OCI-LY3 (cell line): ENCODE results near the gene TMEFF2.

Source experiments
- H2AFZ ChIP-seq: fragments of 200-600, 300-600 bp; shearing (Covaris generic); 2 replicates; pipeline ENCODE4 v1.6.0; 2014; ENCODE audit warnings: antibody characterized with exemption, low read depth, low read length
- H3K27ac ChIP-seq: fragments of 200-600, 300-600 bp; sonication (generic); 2 replicates; pipeline ENCODE4 v1.5.1; 2014; ENCODE audit warnings: mild to moderate bottlenecking, low read length, moderate library complexity, mixed read lengths
- H3K27me3 ChIP-seq: fragments of 200-600, 300-600 bp; sonication (generic); 2 replicates; pipeline ENCODE4 v1.6.1; 2014; ENCODE audit warnings: low read depth, low read length, mixed read lengths
- H3K36me3 ChIP-seq: fragments of 200-600, 300-600 bp; sonication (generic); replicated peaks from 2 replicates; pipeline ENCODE3; 2014; ENCODE audit warnings: low read depth, low read length, mixed read lengths
- H3K4me1 ChIP-seq: fragments of 300-600, 200-600 bp; sonication (generic); 2 replicates; pipeline ENCODE4 v1.6.1; 2014; ENCODE audit warnings: low read length, mixed read lengths
- H3K4me2 ChIP-seq: fragments of 200-600, 300-600 bp; sonication (generic); 2 replicates; pipeline ENCODE4 v1.6.1; 2014; ENCODE audit warnings: low read length, mixed read lengths
- H3K4me3 ChIP-seq: fragments of 300-600, 200-600 bp; sonication (generic); 2 replicates; pipeline ENCODE4 v1.5.1; 2014; ENCODE audit warnings: antibody characterized with exemption, mild to moderate bottlenecking, low read length, moderate library complexity
- H3K79me2 ChIP-seq: fragments of 300-600, 200-600 bp; shearing (Covaris generic); 2 replicates; pipeline ENCODE4 v1.6.1; 2014; ENCODE audit warnings: mild to moderate bottlenecking, low read length, mixed read lengths
- H3K9ac ChIP-seq: fragments of 300-600, 200-600 bp; shearing (Covaris generic); 2 replicates; pipeline ENCODE4 v1.6.0; 2014; ENCODE audit warnings: mild to moderate bottlenecking, low read length, moderate library complexity
- H3K9me3 ChIP-seq: fragments of 200-600, 300-600 bp; shearing (Covaris generic); 2 replicates; pipeline ENCODE4 v1.6.1; 2014; ENCODE audit warnings: low read length, mixed read lengths; ENCODE audit not compliant: insufficient read depth
- H4K20me1 ChIP-seq: fragments of 200-600, 300-600 bp; sonication (generic); 2 replicates; pipeline ENCODE4 v1.6.1; 2016; ENCODE audit warnings: low read length, mixed read lengths; ENCODE audit not compliant: insufficient read depth
- CTCF ChIP-seq: fragments of 200-600, 300-600 bp; sonication (generic); IDR thresholded peaks from 2 replicates; pipeline ENCODE4 v1.5.1; 2014; ENCODE audit warnings: antibody characterized with exemption, low read length, low read depth
- EZH2phosphoT487 ChIP-seq: fragments of 200-600 bp; shearing (Covaris generic); IDR thresholded peaks from 2 replicates; pipeline ENCODE4 v1.6.1; 2018; ENCODE audit warnings: antibody characterized with exemption, mixed run types, low read depth

The TMEFF2 gene

GRCh38 chr2:191985740-191986139 lies 209.0 kb downstream of the TMEFF2 start:
- Histone ChIP-seq H3K4me2 (no peak overlapping the region), H2AFZ (no peak overlapping the region), H4K20me1 (no peaks in the 10 kb centered on the region), H3K4me1 (no peaks in the 10 kb centered on the region), H3K79me2 (no peaks in the 10 kb centered on the region), H3K27ac (no peak overlapping the region), H3K9me3 (no peaks in the 10 kb centered on the region), H3K9ac (no peak overlapping the region), H3K4me3 (no peak overlapping the region), H3K27me3 (no peaks in the 10 kb centered on the region), H3K36me3 (no peaks in the 10 kb centered on the region)
- no peak for TF ChIP-seq EZH2phosphoT487
- no peak for TF ChIP-seq CTCF

- no peaks in the 10 kb centered on the region for H4K20me1 ChIP-seq
Measured at GRCh38 chr2:191983591-191983990, 211.1 kb downstream of the TMEFF2 start.

GRCh38 chr2:191983186-191983585 lies 211.5 kb downstream of the TMEFF2 start:
- Histone ChIP-seq H4K20me1 (no peaks in the 10 kb centered on the region), H3K79me2 (no peaks in the 10 kb centered on the region), H3K27ac (no peak overlapping the region), H3K4me2 (no peak overlapping the region), H3K9ac (no peak overlapping the region), H3K36me3 (no peaks in the 10 kb centered on the region), H3K9me3 (no peaks in the 10 kb centered on the region), H3K4me1 (no peaks in the 10 kb centered on the region), H3K27me3 (no peaks in the 10 kb centered on the region), H3K4me3 (no peak overlapping the region), H2AFZ (no peak overlapping the region)
- TF ChIP-seq CTCF = no peak
- TF ChIP-seq EZH2phosphoT487 = no peak

More at GRCh38 chr2:191983591-191983990, 211.1 kb downstream of the TMEFF2 start:
- H3K9me3 ChIP-seq = no peaks in the 10 kb centered on the region
- no peaks in the 10 kb centered on the region for H3K27me3 ChIP-seq
- 0 out of 2 replicates have a peak overlapping the region, but pooled peaks have one; percentile 18 for H2AFZ ChIP-seq
- no peaks in the 10 kb centered on the region for H3K36me3 ChIP-seq
- no peak overlapping the region for H3K4me3 ChIP-seq
- no peak overlapping the region for H3K9ac ChIP-seq
- H3K79me2 ChIP-seq = no peaks in the 10 kb centered on the region
- H3K27ac ChIP-seq = no peak overlapping the region
- H3K4me2 ChIP-seq = no peak overlapping the region
- no peaks in the 10 kb centered on the region for H3K4me1 ChIP-seq
- TF ChIP-seq CTCF = no peak
- no peak for TF ChIP-seq EZH2phosphoT487

GRCh38 chr2:191981706-191982105 lies 213.0 kb downstream of the TMEFF2 start:
- no peaks in the 10 kb centered on the region for H3K79me2 ChIP-seq
- no peak overlapping the region for H3K27ac ChIP-seq
- no peaks in the 10 kb centered on the region for H3K36me3 ChIP-seq
- H4K20me1 ChIP-seq = no peaks in the 10 kb centered on the region
- TF ChIP-seq EZH2phosphoT487 = no peak
- TF ChIP-seq CTCF = no peak
- no peaks in the 10 kb centered on the region for H3K27me3 ChIP-seq
- no peak overlapping the region for H3K4me2 ChIP-seq
- no peak overlapping the region for H3K9ac ChIP-seq
- no peak overlapping the region for H3K4me3 ChIP-seq
- no peaks in the 10 kb centered on the region for H3K9me3 ChIP-seq
- no peaks in the 10 kb centered on the region for H3K4me1 ChIP-seq
- no peak overlapping the region for H2AFZ ChIP-seq
